SK-N-SH treated with all-trans-retinoic acid at 6 μM for 48 hours (cell line): Measurements from ENCODE around the gene UBA52.

Source experiments
- ISL1 ChIP-seq: fragments of 250-450 bp; sonication (Bioruptor Pico); IDR thresholded peaks from 2 replicates; pipeline ENCODE4 v2.1.2; 2022; ENCODE audit warnings: mild to moderate bottlenecking, moderate library complexity
- TCF4 ChIP-seq: fragments of 250-450 bp; sonication (Bioruptor Pico); IDR thresholded peaks from 2 replicates; pipeline ENCODE4 v1.8.0; 2021; ENCODE audit warnings: mild to moderate bottlenecking, moderate library complexity, borderline replicate concordance
- ZNF8 ChIP-seq: fragments of 450-650 bp; formaldehyde crosslinking; IDR thresholded peaks from 2 replicates; pipeline ENCODE4 v1.5.0; 2020; ENCODE audit warnings: mild to moderate bottlenecking, moderate library complexity
- TF ChIP-seq, protein P1 (sequence below): fragments of 250-450 bp; sonication (Bioruptor Pico); IDR thresholded peaks from 2 replicates; pipeline ENCODE4 v1.8.0; 2020; ENCODE audit warnings: mild to moderate bottlenecking, moderate library complexity, borderline replicate concordance

GRCh38 chr19:18558604-18559003 lies 13.1 kb upstream of the UBA52 start:
- no peak for TF ChIP-seq ISL1 (CRISPR knock-in tag)
- TF ChIP-seq ZNF8 (CRISPR knock-in tag), result no peak
- no peak for TF ChIP-seq TCF4 (CRISPR knock-in tag)
- TF ChIP-seq, protein P1, sequence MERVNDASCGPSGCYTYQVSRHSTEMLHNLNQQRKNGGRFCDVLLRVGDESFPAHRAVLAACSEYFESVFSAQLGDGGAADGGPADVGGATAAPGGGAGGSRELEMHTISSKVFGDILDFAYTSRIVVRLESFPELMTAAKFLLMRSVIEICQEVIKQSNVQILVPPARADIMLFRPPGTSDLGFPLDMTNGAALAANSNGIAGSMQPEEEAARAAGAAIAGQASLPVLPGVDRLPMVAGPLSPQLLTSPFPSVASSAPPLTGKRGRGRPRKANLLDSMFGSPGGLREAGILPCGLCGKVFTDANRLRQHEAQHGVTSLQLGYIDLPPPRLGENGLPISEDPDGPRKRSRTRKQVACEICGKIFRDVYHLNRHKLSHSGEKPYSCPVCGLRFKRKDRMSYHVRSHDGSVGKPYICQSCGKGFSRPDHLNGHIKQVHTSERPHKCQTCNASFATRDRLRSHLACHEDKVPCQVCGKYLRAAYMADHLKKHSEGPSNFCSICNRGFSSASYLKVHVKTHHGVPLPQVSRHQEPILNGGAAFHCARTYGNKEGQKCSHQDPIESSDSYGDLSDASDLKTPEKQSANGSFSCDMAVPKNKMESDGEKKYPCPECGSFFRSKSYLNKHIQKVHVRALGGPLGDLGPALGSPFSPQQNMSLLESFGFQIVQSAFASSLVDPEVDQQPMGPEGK (CRISPR knock-in tag), result no peak
